ENCODE results near the gene OR1I1. TPM values are rescaled to one million over a fixed set of nuclear protein-coding genes. Genes with fewer than 3 reads are reported as not detected.

The OR1I1 gene
- total RNA-seq, 6 donors from 2014 or later, result not detected

DNA sequence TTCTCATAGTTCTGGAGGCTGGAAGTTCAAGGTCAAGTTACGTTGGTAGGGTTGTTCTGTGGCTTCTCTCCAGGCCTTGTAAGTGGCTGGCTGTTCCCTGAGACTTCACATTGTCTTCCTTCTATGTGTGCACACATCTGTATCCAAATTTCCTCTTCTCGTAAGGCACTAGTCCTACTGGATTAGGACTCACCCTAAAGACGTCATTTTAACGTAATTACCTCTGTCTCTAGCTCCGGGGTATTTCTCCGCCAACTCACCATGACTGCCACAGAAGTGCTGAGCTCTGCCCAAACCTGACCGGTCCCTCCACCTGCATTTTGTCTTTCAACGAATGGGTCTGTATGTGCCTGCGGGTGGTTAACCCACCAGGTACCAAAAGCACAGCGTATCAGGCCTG is 16.4 kb downstream of the OR1I1 start:
- 78 to 88% methylated on average over 10 of the region's 10 CpGs for WGBS, 2 donors
- no peaks in the 10 kb centered on the region for H3K36me3 ChIP-seq

DNA sequence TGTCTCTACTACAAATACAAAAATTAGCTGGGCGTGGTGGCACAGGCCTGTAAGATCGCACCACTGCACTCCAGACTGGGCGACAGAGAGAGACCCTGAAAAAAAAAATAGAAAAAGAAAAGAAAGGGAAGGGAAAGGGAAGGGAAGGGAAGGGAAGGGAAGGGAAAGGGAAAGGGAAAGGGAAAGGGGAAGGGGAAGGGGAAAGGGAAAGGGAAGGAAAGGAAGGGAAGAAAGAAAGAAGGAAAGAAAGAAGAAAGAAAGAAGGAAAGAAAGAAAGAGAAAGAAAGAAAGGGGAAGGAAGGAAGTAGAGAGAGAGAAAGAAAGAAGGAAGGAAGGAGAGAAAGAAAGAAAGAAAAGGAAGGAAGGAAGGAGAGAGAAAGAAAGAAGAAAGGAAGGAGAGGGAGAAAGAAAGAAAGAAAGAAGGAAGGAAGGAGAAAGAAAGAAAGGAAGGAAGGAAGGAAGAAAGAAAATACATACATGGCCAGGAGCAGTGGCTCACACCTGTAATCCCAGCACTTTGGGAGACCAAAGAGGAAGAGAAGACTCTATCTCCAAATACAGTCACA is 17.1 kb downstream of the OR1I1 start:
- Histone ChIP-seq H3K27ac (no peak overlapping the region), H3K9me3 (peaks cover 0 to 6% (median 1%) of the 10 kb centered on the region in 4 donors), H3K36me3 (no peaks in the 10 kb centered on the region), H3K4me3 (no peak overlapping the region), H3K4me1 (peaks cover 0 to 10% (median 4%) of the 10 kb centered on the region in 4 donors), H3K27me3 (no peaks in the 10 kb centered on the region)
- ATAC-seq (ENCODE audit: low FRiP score in 2 of 2) (no peak), DNase-seq (no peak)
- TF ChIP-seq EP300 (IDR thresholded peaks at IDR 0.05), result no peak
- TF ChIP-seq POLR2A (IDR thresholded peaks at IDR 0.05), result no peak
- no peak for TF ChIP-seq CTCF (IDR thresholded peaks at IDR 0.05)
- TF ChIP-seq POLR2AphosphoS5 (IDR thresholded peaks at IDR 0.05), result no peak
- 86 to 96% methylated on average over 3 of the region's 3 CpGs for WGBS, 2 donors

More for the DNA sequence above, 16.4 kb downstream of the OR1I1 start:
- DNase-seq, result no peak
- Histone ChIP-seq H3K27ac (no peak overlapping the region), H3K4me3 (no peak overlapping the region), H3K9me3 (peaks cover 0 to 2% (median 0%) of the 10 kb centered on the region in 4 donors), H3K27me3 (no peaks in the 10 kb centered on the region), H3K4me1 (peaks cover 0 to 10% (median 4%) of the 10 kb centered on the region in 4 donors)
- TF ChIP-seq POLR2A (IDR thresholded peaks at IDR 0.05) (no peak), CTCF (IDR thresholded peaks at IDR 0.05) (no peak), EP300 (IDR thresholded peaks at IDR 0.05) (no peak), POLR2AphosphoS5 (IDR thresholded peaks at IDR 0.05) (no peak)
- no peak for ATAC-seq (ENCODE audit: low FRiP score in 2 of 2)

DNA sequence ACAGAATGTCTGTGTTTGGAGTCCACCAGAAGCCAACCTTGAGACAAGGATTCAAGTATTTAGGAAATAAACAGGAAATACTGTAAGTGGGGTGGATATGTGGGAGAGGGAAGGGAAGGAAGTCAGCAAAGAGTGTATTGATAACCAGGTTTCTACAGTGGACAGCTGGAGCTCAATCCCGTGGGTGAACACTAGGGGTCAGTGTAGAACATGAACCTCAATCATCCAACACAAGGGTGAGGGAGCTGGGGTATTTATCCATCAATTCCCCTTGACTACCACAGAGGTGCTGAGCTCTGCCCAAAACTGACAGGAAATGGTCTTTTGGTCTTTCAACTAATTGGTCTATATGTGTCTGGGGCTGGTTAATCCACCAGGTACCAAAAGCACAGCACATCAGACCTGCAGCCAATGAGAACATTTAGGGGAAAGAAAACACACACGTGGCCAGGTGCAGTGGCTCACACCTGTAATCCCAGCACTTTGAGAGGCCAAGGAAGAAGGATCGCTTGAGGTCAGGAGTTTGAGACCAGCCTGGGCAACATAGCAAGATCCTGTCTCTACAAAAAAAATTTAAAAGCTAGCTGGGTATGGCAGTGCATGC is 19.6 kb downstream of the OR1I1 start:
- H3K36me3 ChIP-seq, result no peaks in the 10 kb centered on the region
- no peaks in the 10 kb centered on the region for H3K27me3 ChIP-seq
- peaks cover 0 to 6% (median 3%) of the 10 kb centered on the region in 4 donors for H3K9me3 ChIP-seq
- 50 to 64% methylated on average over 3 of the region's 3 CpGs for WGBS, 2 donors
- TF ChIP-seq EP300 (IDR thresholded peaks at IDR 0.05), result no peak
- peak in 5 of 6 experiments; percentile 59 to 78 (median 72) for TF ChIP-seq CTCF (IDR thresholded peaks at IDR 0.05)
- peak; percentile 71 to 75 for ATAC-seq (ENCODE audit: low FRiP score in 2 of 2)
- DNase-seq, result peak in 1 of 2 donors; percentile 36
- H3K27ac ChIP-seq, result peak overlapping the region in 1 of 4 donors; percentile 7
- H3K4me3 ChIP-seq, result no peak overlapping the region
- H3K4me1 ChIP-seq, result peaks cover 0 to 10% (median 4%) of the 10 kb centered on the region in 4 donors

- ATAC-seq (ENCODE audit: low FRiP score in 2 of 2) (no peak), DNase-seq (no peak)
- no peak for TF ChIP-seq CTCF (IDR thresholded peaks at IDR 0.05)
- H3K9me3 ChIP-seq, result peaks cover 0 to 6% (median 3%) of the 10 kb centered on the region in 4 donors
- H3K36me3 ChIP-seq, result peaks cover 0 to 3% (median under 1%) of the 10 kb centered on the region in 4 donors
- peaks cover 0 to 3% (median 0%) of the 10 kb centered on the region in 4 donors for H3K27me3 ChIP-seq
- WGBS, 2 donors, result 93 to 100% methylated on average over 1 of the region's 1 CpG
- no peak overlapping the region for H3K27ac ChIP-seq
- H3K4me3 ChIP-seq, result no peak overlapping the region
- peaks cover 7 to 28% (median 18%) of the 10 kb centered on the region in 4 donors for H3K4me1 ChIP-seq
These were observed 22.0 kb downstream of the OR1I1 start for GRCh38 chr19:15104003-15104402.

GRCh38 chr19:15104411-15104810 is 22.4 kb downstream of the OR1I1 start:
- peaks cover 9 to 30% (median 18%) of the 10 kb centered on the region in 4 donors for H3K4me1 ChIP-seq
- peaks cover 0 to 8% (median 4%) of the 10 kb centered on the region in 4 donors for H3K36me3 ChIP-seq
- TF ChIP-seq CTCF (IDR thresholded peaks at IDR 0.05) (no peak), EP300 (IDR thresholded peaks at IDR 0.05) (no peak), POLR2AphosphoS5 (IDR thresholded peaks at IDR 0.05) (no peak), POLR2A (IDR thresholded peaks at IDR 0.05) (no peak)
- peaks cover 0 to 6% (median 3%) of the 10 kb centered on the region in 4 donors for H3K9me3 ChIP-seq
- H3K27ac ChIP-seq, result no peak overlapping the region
- WGBS, 2 donors, result 75 to 91% methylated on average over 1 of the region's 1 CpG
- no peak for DNase-seq
- no peak overlapping the region for H3K4me3 ChIP-seq
- no peak for ATAC-seq (ENCODE audit: low FRiP score in 2 of 2)
- H3K27me3 ChIP-seq, result peaks cover 0 to 3% (median 0%) of the 10 kb centered on the region in 4 donors

Measured in upper lobe of left lung (tissue), 6 donors.